ENCODE measurements around the gene NCKAP5.
A peak's percentile ranks its signal among the peaks of the same experiment; 100 is the strongest.

Gene NCKAP5

GRCh38 chr2:132936791-132937190 is 631.5 kb downstream of the NCKAP5 start:
- Histone ChIP-seq H3K4me1 (ENCODE audit: control insufficient read depth, insufficient read depth, low read depth, low read length) (peaks cover 4% of the 10 kb centered on the region), H3K79me1 (replicated peaks; ENCODE audit: low read length, poor library complexity, severe bottlenecking) (no peaks in the 10 kb centered on the region), H3K14ac (ENCODE audit: low read length in 2 of 2) (no peak overlapping the region), H3K4ac (ENCODE audit: low read depth in 1 of 2, low read length in 2 of 2) (no peak overlapping the region), H2AFZ (ENCODE audit: low read depth, low read length) (no peak overlapping the region), H3K23ac (ENCODE audit: low read length in 2 of 2) (no peak overlapping the region), H3K36me3 (ENCODE audit: control insufficient read depth in 1 of 2, insufficient read depth in 2 of 2, low read depth in 1 of 2, low read length in 2 of 2) (no peaks in the 10 kb centered on the region), H3K27ac (ENCODE audit: low read length, poor library complexity, severe bottlenecking) (no peak overlapping the region), H2AK5ac (ENCODE audit: low read length, severe bottlenecking) (no peak overlapping the region), H2BK15ac (ENCODE audit: low read depth, poor library complexity, severe bottlenecking) (no peak overlapping the region), H2BK5ac (ENCODE audit: low read depth, low read length, poor library complexity, severe bottlenecking) (no peak overlapping the region), H4K8ac (ENCODE audit: low read length) (no peak overlapping the region), H3K9me3 (ENCODE audit: control insufficient read depth, low read length) (no peaks in the 10 kb centered on the region), H3K27me3 (ENCODE audit: control insufficient read depth in 1 of 2, insufficient read depth in 1 of 2, low read length in 2 of 2) (no peaks in the 10 kb centered on the region), H3K9ac (ENCODE audit: low read length) (no peak overlapping the region), H3K18ac (ENCODE audit: low read depth in 1 of 2, low read length in 2 of 2) (no peak overlapping the region), H2BK120ac (ENCODE audit: low read depth, low read length) (no peak overlapping the region), H3K4me2 (ENCODE audit: low read length, poor library complexity, severe bottlenecking) (no peak overlapping the region), H4K91ac (ENCODE audit: low read length) (no peak overlapping the region), H3K4me3 (ENCODE audit: insufficient read depth in 1 of 2, low read depth in 1 of 2, low read length in 2 of 2) (no peak overlapping the region), H2BK12ac (ENCODE audit: low read length in 2 of 2) (peak overlapping the region in 1 of 2 experiments; percentile 72)
- WGBS, result 80% methylated on average over 1 of the region's 1 CpG
- DNase-seq, result no peak

- H3K23ac ChIP-seq (ENCODE audit: low read length in 2 of 2), result no peak overlapping the region
- no peak overlapping the region for H3K27ac ChIP-seq (ENCODE audit: low read length, poor library complexity, severe bottlenecking)
- H3K79me1 ChIP-seq (replicated peaks; ENCODE audit: low read length, poor library complexity, severe bottlenecking), result no peaks in the 10 kb centered on the region
- peaks cover 4% of the 10 kb centered on the region for H3K4me1 ChIP-seq (ENCODE audit: control insufficient read depth, insufficient read depth, low read depth, low read length)
- no peak overlapping the region for H4K8ac ChIP-seq (ENCODE audit: low read length)
- H4K91ac ChIP-seq (ENCODE audit: low read length), result no peak overlapping the region
- no peak for DNase-seq
- H2AFZ ChIP-seq (ENCODE audit: low read depth, low read length), result no peak overlapping the region
- H2BK5ac ChIP-seq (ENCODE audit: low read depth, low read length, poor library complexity, severe bottlenecking), result no peak overlapping the region
- H3K4me3 ChIP-seq (ENCODE audit: insufficient read depth in 1 of 2, low read depth in 1 of 2, low read length in 2 of 2), result no peak overlapping the region
- no peaks in the 10 kb centered on the region for H3K36me3 ChIP-seq (ENCODE audit: control insufficient read depth in 1 of 2, insufficient read depth in 2 of 2, low read depth in 1 of 2, low read length in 2 of 2)
- no peak overlapping the region for H2AK5ac ChIP-seq (ENCODE audit: low read length, severe bottlenecking)
- no peaks in the 10 kb centered on the region for H3K9me3 ChIP-seq (ENCODE audit: control insufficient read depth, low read length)
- H2BK15ac ChIP-seq (ENCODE audit: low read depth, poor library complexity, severe bottlenecking), result no peak overlapping the region
- H3K9ac ChIP-seq (ENCODE audit: low read length), result no peak overlapping the region
- no peak overlapping the region for H3K4me2 ChIP-seq (ENCODE audit: low read length, poor library complexity, severe bottlenecking)
- no peak overlapping the region for H3K4ac ChIP-seq (ENCODE audit: low read depth in 1 of 2, low read length in 2 of 2)
- H3K18ac ChIP-seq (ENCODE audit: low read depth in 1 of 2, low read length in 2 of 2), result no peak overlapping the region
- H2BK120ac ChIP-seq (ENCODE audit: low read depth, low read length), result no peak overlapping the region
- WGBS, result no CpG with 5 or more reads among the region's 1 CpG
- no peak overlapping the region for H2BK12ac ChIP-seq (ENCODE audit: low read length in 2 of 2)
- no peak overlapping the region for H3K14ac ChIP-seq (ENCODE audit: low read length in 2 of 2)
- H3K27me3 ChIP-seq (ENCODE audit: control insufficient read depth in 1 of 2, insufficient read depth in 1 of 2, low read length in 2 of 2), result no peaks in the 10 kb centered on the region
These were observed 632.0 kb downstream of the NCKAP5 start for GRCh38 chr2:132936261-132936660.

GRCh38 chr2:132929786-132930185 is 638.5 kb downstream of the NCKAP5 start:
- no peak overlapping the region for H3K4me3 ChIP-seq (ENCODE audit: insufficient read depth in 1 of 2, low read depth in 1 of 2, low read length in 2 of 2)
- H4K91ac ChIP-seq (ENCODE audit: low read length), result no peak overlapping the region
- no peaks in the 10 kb centered on the region for H3K79me1 ChIP-seq (replicated peaks; ENCODE audit: low read length, poor library complexity, severe bottlenecking)
- H2BK120ac ChIP-seq (ENCODE audit: low read depth, low read length), result no peak overlapping the region
- H3K36me3 ChIP-seq (ENCODE audit: control insufficient read depth in 1 of 2, insufficient read depth in 2 of 2, low read depth in 1 of 2, low read length in 2 of 2), result no peaks in the 10 kb centered on the region
- no peak overlapping the region for H3K18ac ChIP-seq (ENCODE audit: low read depth in 1 of 2, low read length in 2 of 2)
- no peak overlapping the region for H2AFZ ChIP-seq (ENCODE audit: low read depth, low read length)
- H3K4me1 ChIP-seq (ENCODE audit: control insufficient read depth, insufficient read depth, low read depth, low read length), result no peaks in the 10 kb centered on the region
- DNase-seq, result no peak
- H3K9ac ChIP-seq (ENCODE audit: low read length), result no peak overlapping the region
- no peak overlapping the region for H3K4me2 ChIP-seq (ENCODE audit: low read length, poor library complexity, severe bottlenecking)
- no peak overlapping the region for H2BK12ac ChIP-seq (ENCODE audit: low read length in 2 of 2)
- no peak overlapping the region for H3K4ac ChIP-seq (ENCODE audit: low read depth in 1 of 2, low read length in 2 of 2)
- no peaks in the 10 kb centered on the region for H3K27me3 ChIP-seq (ENCODE audit: control insufficient read depth in 1 of 2, insufficient read depth in 1 of 2, low read length in 2 of 2)
- no peak overlapping the region for H4K8ac ChIP-seq (ENCODE audit: low read length)
- H2BK5ac ChIP-seq (ENCODE audit: low read depth, low read length, poor library complexity, severe bottlenecking), result no peak overlapping the region
- H3K14ac ChIP-seq (ENCODE audit: low read length in 2 of 2), result no peak overlapping the region
- H2BK15ac ChIP-seq (ENCODE audit: low read depth, poor library complexity, severe bottlenecking), result no peak overlapping the region
- no peaks in the 10 kb centered on the region for H3K9me3 ChIP-seq (ENCODE audit: control insufficient read depth, low read length)
- H3K23ac ChIP-seq (ENCODE audit: low read length in 2 of 2), result no peak overlapping the region
- H3K27ac ChIP-seq (ENCODE audit: low read length, poor library complexity, severe bottlenecking), result no peak overlapping the region
- H2AK5ac ChIP-seq (ENCODE audit: low read length, severe bottlenecking), result no peak overlapping the region
- 60% methylated on average over 6 of the region's 6 CpGs for WGBS

GRCh38 chr2:132923787-132924186 is 644.5 kb downstream of the NCKAP5 start:
- 68% methylated on average over 2 of the region's 3 CpGs for WGBS
- Histone ChIP-seq H3K9ac (ENCODE audit: low read length) (no peak overlapping the region), H3K18ac (ENCODE audit: low read depth in 1 of 2, low read length in 2 of 2) (no peak overlapping the region), H3K4ac (ENCODE audit: low read depth in 1 of 2, low read length in 2 of 2) (no peak overlapping the region), H3K4me1 (ENCODE audit: control insufficient read depth, insufficient read depth, low read depth, low read length) (peaks cover 1% of the 10 kb centered on the region), H3K79me1 (replicated peaks; ENCODE audit: low read length, poor library complexity, severe bottlenecking) (no peaks in the 10 kb centered on the region), H3K4me3 (ENCODE audit: insufficient read depth in 1 of 2, low read depth in 1 of 2, low read length in 2 of 2) (no peak overlapping the region), H2BK5ac (ENCODE audit: low read depth, low read length, poor library complexity, severe bottlenecking) (no peak overlapping the region), H2BK15ac (ENCODE audit: low read depth, poor library complexity, severe bottlenecking) (no peak overlapping the region), H3K4me2 (ENCODE audit: low read length, poor library complexity, severe bottlenecking) (no peak overlapping the region), H2BK12ac (ENCODE audit: low read length in 2 of 2) (no peak overlapping the region), H2BK120ac (ENCODE audit: low read depth, low read length) (no peak overlapping the region), H3K14ac (ENCODE audit: low read length in 2 of 2) (no peak overlapping the region), H3K36me3 (ENCODE audit: control insufficient read depth in 1 of 2, insufficient read depth in 2 of 2, low read depth in 1 of 2, low read length in 2 of 2) (no peaks in the 10 kb centered on the region), H4K91ac (ENCODE audit: low read length) (no peak overlapping the region), H3K27me3 (ENCODE audit: control insufficient read depth in 1 of 2, insufficient read depth in 1 of 2, low read length in 2 of 2) (no peaks in the 10 kb centered on the region), H3K9me3 (ENCODE audit: control insufficient read depth, low read length) (no peaks in the 10 kb centered on the region), H4K8ac (ENCODE audit: low read length) (no peak overlapping the region), H3K23ac (ENCODE audit: low read length in 2 of 2) (no peak overlapping the region), H3K27ac (ENCODE audit: low read length, poor library complexity, severe bottlenecking) (no peak overlapping the region), H2AFZ (ENCODE audit: low read depth, low read length) (no peak overlapping the region), H2AK5ac (ENCODE audit: low read length, severe bottlenecking) (no peak overlapping the region)
- DNase-seq, result no peak
